GM23248 (cell line): Measurements from ENCODE around the gene ARFGAP1.

Experiments
- EZH2 ChIP-seq: fragments of 200-600 bp; sonication (generic); IDR thresholded peaks from 2 replicates; pipeline ENCODE4 v1.6.1; 2018; ENCODE audit warnings: antibody characterized with exemption, mild to moderate bottlenecking; ENCODE audit not compliant: insufficient read depth, poor library complexity, severe bottlenecking
- EZH2phosphoT487 ChIP-seq: fragments of 200-600 bp; sonication (generic); IDR thresholded peaks from 2 replicates; pipeline ENCODE4 v1.6.1; 2018; ENCODE audit warnings: antibody characterized with exemption, moderate library complexity, mild to moderate bottlenecking, low read depth; ENCODE audit not compliant: insufficient read depth

DNA sequence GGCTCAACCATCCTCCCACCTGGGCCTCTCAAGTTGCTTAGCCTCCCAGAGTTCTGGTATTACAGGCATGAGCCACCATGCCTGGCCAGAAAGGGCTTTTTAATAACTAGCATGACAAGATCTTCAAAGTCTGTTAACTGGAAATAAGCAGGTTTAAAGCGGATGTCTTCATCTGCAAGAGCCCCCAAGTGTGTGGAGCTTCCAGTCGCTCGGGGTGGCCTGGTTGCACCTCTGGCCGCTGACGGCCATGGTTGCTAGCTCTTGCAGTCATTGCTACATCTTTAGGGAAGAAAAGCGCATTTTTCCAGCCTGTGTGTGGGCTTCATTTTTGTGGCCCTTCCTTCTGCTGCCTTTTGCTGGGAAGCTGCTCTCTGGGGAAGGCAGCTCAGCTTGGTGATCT is 7.8 kb downstream of the ARFGAP1 start:
- TF ChIP-seq EZH2phosphoT487 = no peak
- TF ChIP-seq EZH2 = no peak
